ES-I3 (cell line): Measurements from ENCODE around the gene CDC42SE2.

Source experiments
- H3K36me3 ChIP-seq: 2 replicates; pipeline ENCODE4 v1.6.1; 2013; ENCODE audit warnings: mild to moderate bottlenecking, low read length, control low read depth, moderate library complexity; ENCODE audit not compliant: insufficient read depth
- H3K4me1 ChIP-seq: 2 replicates; pipeline ENCODE4 v1.6.1; 2013; ENCODE audit warnings: mild to moderate bottlenecking, control low read depth, low read length; ENCODE audit not compliant: insufficient read depth
- H3K9ac ChIP-seq: 2 replicates; pipeline ENCODE4 v1.6.1; 2013; ENCODE audit warnings: low read depth, mild to moderate bottlenecking, low read length, moderate library complexity
- H3K9me3 ChIP-seq: 2 replicates; pipeline ENCODE4 v1.6.1; 2013; ENCODE audit warnings: mild to moderate bottlenecking, low read length, moderate library complexity; ENCODE audit not compliant: control insufficient read depth, insufficient read depth

CDC42SE2 gene

GRCh38 chr5:131405674-131406073, 141.8 kb downstream of the CDC42SE2 start:
- Histone ChIP-seq H3K4me1 (no peaks in the 10 kb centered on the region), H3K9me3 (no peaks in the 10 kb centered on the region), H3K9ac (no peak overlapping the region), H3K36me3 (peaks cover 4% of the 10 kb centered on the region; the same call in 1 of the 2 replicates)

DNA sequence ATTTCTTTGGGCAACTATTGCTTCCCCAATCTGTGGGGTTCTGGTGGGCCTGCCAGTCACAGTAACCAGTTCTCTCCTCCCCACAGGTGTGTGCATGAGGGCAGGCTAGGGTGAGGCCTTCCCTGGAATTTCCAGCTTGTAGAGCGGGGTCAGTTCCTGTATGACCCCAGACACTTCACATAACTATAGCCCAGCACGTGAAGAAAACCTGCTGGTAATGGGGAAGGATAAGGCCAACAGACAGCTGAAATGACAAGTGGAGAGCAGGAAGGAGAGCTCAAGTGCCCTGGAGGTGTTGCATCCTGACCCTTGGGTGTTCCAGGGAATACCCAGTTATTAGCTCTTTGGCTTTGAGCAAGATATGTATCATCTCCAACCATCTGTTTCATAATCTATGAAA, 142.2 kb downstream of the CDC42SE2 start:
- H3K9me3 ChIP-seq = no peaks in the 10 kb centered on the region
- no peak overlapping the region for H3K9ac ChIP-seq
- peaks cover 8% of the 10 kb centered on the region for H3K36me3 ChIP-seq
- H3K4me1 ChIP-seq = no peaks in the 10 kb centered on the region

- Histone ChIP-seq H3K4me1 (no peaks in the 10 kb centered on the region), H3K36me3 (peaks cover 8% of the 10 kb centered on the region), H3K9me3 (no peaks in the 10 kb centered on the region), H3K9ac (no peak overlapping the region)
Measured at GRCh38 chr5:131406975-131407638, 143.3 kb downstream of the CDC42SE2 start.

GRCh38 chr5:131413605-131414559, 150.0 kb downstream of the CDC42SE2 start:
- Histone ChIP-seq H3K9me3 (no peaks in the 10 kb centered on the region), H3K9ac (no peak overlapping the region), H3K4me1 (peaks cover 6% of the 10 kb centered on the region; the same call in 1 of the 2 replicates), H3K36me3 (peaks cover 4% of the 10 kb centered on the region; the same call in 1 of the 2 replicates)

DNA sequence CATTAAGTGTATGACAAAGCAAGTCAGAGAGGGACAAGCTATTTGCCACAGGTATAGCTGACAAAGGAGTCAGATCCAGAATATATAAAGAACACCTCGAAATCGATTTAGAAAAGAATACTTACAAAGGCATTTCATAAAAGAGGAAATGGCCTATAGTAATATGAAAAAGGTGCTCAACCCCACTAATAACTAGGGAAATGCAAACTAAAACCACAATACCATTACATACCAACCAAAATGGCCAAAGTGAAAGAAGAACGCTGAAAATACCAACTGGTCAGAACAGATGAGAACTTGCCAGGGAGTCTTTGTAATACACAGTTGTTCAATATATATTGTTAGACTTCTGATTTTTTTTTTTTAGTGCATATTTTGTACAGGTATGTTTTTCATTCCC, 152.9 kb downstream of the CDC42SE2 start:
- no peak overlapping the region for H3K9ac ChIP-seq

GRCh38 chr5:131417240-131417869, 153.5 kb downstream of the CDC42SE2 start:
- Histone ChIP-seq H3K36me3 (no peaks in the 10 kb centered on the region), H3K4me1 (peaks cover 6% of the 10 kb centered on the region; the same call in 1 of the 2 replicates), H3K9ac (no peak overlapping the region), H3K9me3 (no peaks in the 10 kb centered on the region)

More for the DNA sequence above, 152.9 kb downstream of the CDC42SE2 start:
- Histone ChIP-seq H3K4me1 (peaks cover 6% of the 10 kb centered on the region; the same call in 1 of the 2 replicates), H3K9me3 (no peaks in the 10 kb centered on the region), H3K36me3 (no peaks in the 10 kb centered on the region)

DNA sequence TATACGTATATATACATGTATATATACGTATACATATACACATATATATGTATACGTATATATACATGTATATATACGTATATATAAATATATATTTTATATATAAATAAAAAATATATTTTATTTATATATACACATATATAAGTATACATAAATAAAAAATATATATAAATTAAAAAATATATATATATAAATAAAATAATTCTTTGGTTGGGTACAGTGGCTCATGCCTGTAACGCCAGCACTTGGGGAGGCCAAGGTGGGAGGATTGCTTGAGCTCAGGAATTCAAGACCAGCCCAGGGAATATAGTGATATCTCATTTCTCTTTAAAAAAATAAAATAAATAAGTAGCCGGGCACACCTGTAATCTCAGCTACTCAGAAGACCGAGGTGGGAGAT, 155.0 kb downstream of the CDC42SE2 start:
- no peaks in the 10 kb centered on the region for H3K36me3 ChIP-seq
- H3K9ac ChIP-seq = no peak overlapping the region
- no peaks in the 10 kb centered on the region for H3K9me3 ChIP-seq
- H3K4me1 ChIP-seq = peaks cover 6% of the 10 kb centered on the region; the same call in 1 of the 2 replicates

DNA sequence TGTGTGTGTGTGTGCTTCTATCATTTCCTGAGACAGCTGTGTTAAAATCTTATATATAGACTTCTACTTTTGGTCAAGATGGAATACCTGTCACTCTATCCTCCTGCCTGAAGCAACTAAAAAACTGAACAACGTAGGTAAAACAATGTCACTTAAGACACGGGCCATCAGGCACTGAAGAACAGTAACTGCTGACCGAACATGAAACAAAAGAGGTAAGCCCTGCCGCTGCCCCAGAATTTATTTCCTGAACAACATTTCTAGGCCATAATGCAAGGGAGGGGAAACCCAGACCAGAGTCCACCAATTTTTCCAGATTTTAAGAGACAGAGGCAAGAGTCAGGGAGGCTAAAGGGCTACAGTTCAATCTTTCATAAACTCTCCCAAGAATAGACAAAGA, 156.0 kb downstream of the CDC42SE2 start:
- Histone ChIP-seq H3K36me3 (no peaks in the 10 kb centered on the region), H3K9me3 (no peaks in the 10 kb centered on the region), H3K9ac (no peak overlapping the region), H3K4me1 (peaks cover 6% of the 10 kb centered on the region; the same call in 1 of the 2 replicates)

- Histone ChIP-seq H3K4me1 (no peaks in the 10 kb centered on the region), H3K36me3 (peaks cover 3% of the 10 kb centered on the region), H3K9me3 (no peaks in the 10 kb centered on the region), H3K9ac (no peak overlapping the region)
Measured at GRCh38 chr5:131423056-131423455, 159.2 kb downstream of the CDC42SE2 start.

GRCh38 chr5:131426011-131426410, 162.2 kb downstream of the CDC42SE2 start:
- Histone ChIP-seq H3K9me3 (no peaks in the 10 kb centered on the region), H3K36me3 (peaks cover 10% of the 10 kb centered on the region), H3K4me1 (no peaks in the 10 kb centered on the region), H3K9ac (no peak overlapping the region)

- no peaks in the 10 kb centered on the region for H3K4me1 ChIP-seq
- no peak overlapping the region for H3K9ac ChIP-seq
Measured at GRCh38 chr5:131430794-131431193, 166.9 kb downstream of the CDC42SE2 start.

DNA sequence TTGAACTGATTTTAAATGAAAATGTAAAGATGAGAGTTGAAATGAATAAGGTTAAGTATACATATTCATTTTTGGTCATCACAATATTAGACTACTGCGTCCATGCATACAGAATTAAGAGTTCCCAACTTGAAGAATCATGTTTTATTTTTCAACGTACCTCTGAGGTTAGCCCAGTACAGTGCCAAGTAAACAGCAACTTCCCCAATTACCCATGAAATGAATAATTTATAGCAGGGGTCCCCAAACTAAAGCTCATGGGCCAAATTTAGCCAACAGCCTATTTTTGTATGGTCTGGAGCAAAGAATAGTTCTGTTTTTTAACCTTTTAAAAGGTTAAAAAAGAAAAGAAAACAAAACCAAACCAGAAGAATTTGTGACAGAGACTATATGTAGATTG, 167.9 kb downstream of the CDC42SE2 start:
- no peak overlapping the region for H3K9ac ChIP-seq
- H3K9me3 ChIP-seq = no peaks in the 10 kb centered on the region
- H3K4me1 ChIP-seq = no peaks in the 10 kb centered on the region
- peaks cover 20% of the 10 kb centered on the region for H3K36me3 ChIP-seq

More at GRCh38 chr5:131430794-131431193, 166.9 kb downstream of the CDC42SE2 start:
- no peaks in the 10 kb centered on the region for H3K9me3 ChIP-seq
- H3K36me3 ChIP-seq = peaks cover 24% of the 10 kb centered on the region

- Histone ChIP-seq H3K36me3 (peaks cover 25% of the 10 kb centered on the region), H3K4me1 (no peaks in the 10 kb centered on the region), H3K9me3 (no peaks in the 10 kb centered on the region), H3K9ac (no peak overlapping the region)
Measured at GRCh38 chr5:131433109-131433508, 169.3 kb downstream of the CDC42SE2 start.

DNA sequence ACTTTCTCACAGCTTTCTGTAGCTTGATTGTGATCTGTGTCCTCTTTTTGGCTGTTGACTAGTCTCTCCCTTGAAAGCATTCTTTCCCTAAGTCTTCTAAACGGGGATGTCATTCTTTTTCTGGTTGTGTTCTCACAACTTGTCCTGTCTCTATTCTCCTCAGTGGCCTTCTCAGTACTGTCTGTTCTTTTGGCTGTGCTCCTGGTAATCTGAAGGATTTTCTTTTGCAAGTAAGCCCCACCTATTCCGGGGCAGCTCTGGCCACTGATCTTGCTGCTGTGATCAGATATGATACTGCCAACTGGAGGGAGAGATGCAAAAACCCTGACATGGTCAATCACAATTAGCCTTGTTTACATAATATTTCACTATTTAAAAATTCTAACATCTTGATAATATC, 172.2 kb downstream of the CDC42SE2 start:
- H3K4me1 ChIP-seq = no peaks in the 10 kb centered on the region
- no peaks in the 10 kb centered on the region for H3K9me3 ChIP-seq
- H3K36me3 ChIP-seq = peaks cover 23% of the 10 kb centered on the region
- H3K9ac ChIP-seq = no peak overlapping the region
